Stimulated activated naive CD4-positive, alpha-beta T cell treated with Interleukin-2 at 50 U/mL for 16 hours (primary cell): ENCODE measurements around the gene ATP8B4.
A peak's percentile ranks its signal among the peaks of the same experiment; 100 is the strongest.
"Not testable (repeated sequence)": the region's sequence is repeated elsewhere in the genome, so short reads cannot be mapped to it uniquely, and the experiment has no call there.

Experiments
- DNase-seq: peaks from one replicate; lab custom pipeline; 2025; lab: John Stamatoyannopoulos, UW

ATP8B4 gene

GRCh38 chr15:50009634-50010033 lies 109.4 kb downstream of the ATP8B4 start:
- no peak for DNase-seq

GRCh38 chr15:50003786-50004334 lies 115.2 kb downstream of the ATP8B4 start:
- peak; percentile 27 for DNase-seq

GRCh38 chr15:49991587-49991986 lies 127.4 kb downstream of the ATP8B4 start:
- DNase-seq, result no peak

- DNase-seq, result no peak
Measured at GRCh38 chr15:49990835-49991545, 128.0 kb downstream of the ATP8B4 start.

GRCh38 chr15:49989498-49989897 lies 129.5 kb downstream of the ATP8B4 start:
- DNase-seq, result no peak

GRCh38 chr15:49988766-49989165 lies 130.3 kb downstream of the ATP8B4 start:
- DNase-seq, result no peak

- DNase-seq, result no peak
Measured at GRCh38 chr15:49987896-49988295, 131.1 kb downstream of the ATP8B4 start.

GRCh38 chr15:49987198-49987785 lies 131.7 kb downstream of the ATP8B4 start:
- DNase-seq, result no peak

- DNase-seq, result no peak
Measured at GRCh38 chr15:49986326-49986725, 132.7 kb downstream of the ATP8B4 start.

- no peak for DNase-seq
Measured at GRCh38 chr15:49985463-49985862, 133.6 kb downstream of the ATP8B4 start.

GRCh38 chr15:49984436-49984835 lies 134.6 kb downstream of the ATP8B4 start:
- no peak for DNase-seq

- DNase-seq, result no peak
Measured at GRCh38 chr15:49982584-49982983, 136.4 kb downstream of the ATP8B4 start.

GRCh38 chr15:49979705-49980382 lies 139.2 kb downstream of the ATP8B4 start:
- DNase-seq, result no peak

- no peak for DNase-seq
Measured at GRCh38 chr15:49978121-49978520, 140.9 kb downstream of the ATP8B4 start.

GRCh38 chr15:49977306-49977705 lies 141.7 kb downstream of the ATP8B4 start:
- no peak for DNase-seq

- no peak for DNase-seq
Measured at GRCh38 chr15:49964551-49964950, 154.5 kb downstream of the ATP8B4 start.

GRCh38 chr15:49964061-49964460 lies 155.0 kb downstream of the ATP8B4 start:
- no peak for DNase-seq

GRCh38 chr15:49963033-49963772 lies 155.8 kb downstream of the ATP8B4 start:
- DNase-seq, result not testable (repeated sequence)

- no peak for DNase-seq
Measured at GRCh38 chr15:49962044-49962602, 156.9 kb downstream of the ATP8B4 start.

- no peak for DNase-seq
Measured at GRCh38 chr15:49953421-49953820, 165.6 kb downstream of the ATP8B4 start.

- no peak for DNase-seq
Measured at GRCh38 chr15:49946681-49947080, 172.4 kb downstream of the ATP8B4 start.

GRCh38 chr15:49934487-49934886 lies 184.5 kb downstream of the ATP8B4 start:
- DNase-seq, result no peak
